T-cell (primary cell): ENCODE data around the gene RABGAP1L. TPM values are rescaled to one million over a fixed set of nuclear protein-coding genes. Genes with fewer than 3 reads are reported as not detected.

Source experiments
- ATAC-seq, 4 experiments: fragments of 200-7000 bp in 3 of 4; fragments of 150-1000 bp in 1 of 4; cut with Tn5 transposase; replicated peaks in 1 of 4; 1 replicate in 3 of 4; 2 replicates in 1 of 4; pipeline ENCODE4 v1.10.0; 2021; ENCODE audit warnings: moderate library complexity in 3 of 4, mild to moderate bottlenecking in 2 of 4, moderate number of reproducible peaks in 1 of 4
- CTCF ChIA-PET, 2 donors: fragments of 300-600 bp; sonication (Branson Sonifier 250); formaldehyde crosslinking; loops; one replicate each; lab custom pipeline; 2022; ENCODE audit warnings: antibody characterized with exemption in 2 of 2; lab: Charles Lee
- POLR2A ChIA-PET, 2 donors: fragments of 300-600 bp; sonication (Branson Sonifier 250); formaldehyde crosslinking; loops; one replicate each; lab custom pipeline; 2022; ENCODE audit warnings: antibody characterized with exemption in 2 of 2; lab: Charles Lee
- DNase-seq, 35 experiments: peaks; one replicate each; pipeline versions ENCODE4 v3.0.0 to v3.0.0-alpha.2; 2013 to 2023
- H3K27ac ChIP-seq: one replicate; pipeline ENCODE4 v1.5.1; 2013; ENCODE audit warnings: low read length
- H3K27me3 ChIP-seq, 2 experiments: replicated peaks in 1 of 2; 1 replicate in 1 of 2; 2 replicates in 1 of 2; pipeline versions ENCODE4 v1.6.1 to v1.7.0; 2013; ENCODE audit warnings: low read length in 1 of 2, mixed read lengths in 1 of 2; ENCODE audit not compliant: control insufficient read depth in 2 of 2, insufficient read depth in 2 of 2; ENCODE audit errors: extremely low read depth in 1 of 2
- H3K36me3 ChIP-seq, 2 donors: 1 replicate in 1 of 2; 2 replicates in 1 of 2; pipeline versions ENCODE4 v1.6.1 to v1.7.0; 2013; ENCODE audit warnings: low read length in 1 of 2; ENCODE audit not compliant: control insufficient read depth in 2 of 2, insufficient read depth in 1 of 2; ENCODE audit errors: extremely low read depth in 1 of 2
- H3K4me1 ChIP-seq, 2 experiments: 1 replicate in 1 of 2; 2 replicates in 1 of 2; pipeline versions ENCODE4 v1.6.1 to v1.7.0; 2013; ENCODE audit warnings: low read length in 2 of 2, mixed read lengths in 1 of 2; ENCODE audit not compliant: insufficient read depth in 2 of 2, control insufficient read depth in 1 of 2; ENCODE audit errors: extremely low read depth in 1 of 2
- H3K4me3 ChIP-seq, 2 donors: 1 replicate in 1 of 2; 2 replicates in 1 of 2; pipeline versions ENCODE4 v1.5.1 to v1.7.0; 2013; ENCODE audit warnings: mild to moderate bottlenecking in 2 of 2, low read length in 1 of 2, moderate library complexity in 1 of 2; ENCODE audit not compliant: control insufficient read depth in 1 of 2; ENCODE audit errors: extremely low read depth in 1 of 2
- H3K9me3 ChIP-seq: 2 replicates; pipeline ENCODE4 v1.7.0; 2013
- H3K27ac Mint-ChIP-seq, 2 donors: one replicate each; pipeline ENCODE4 v1.8.0; 2020 to 2021; ENCODE audit warnings: mild to moderate bottlenecking in 2 of 2, mixed read lengths in 2 of 2
- H3K27me3 Mint-ChIP-seq, 2 donors: one replicate each; pipeline ENCODE4 v1.8.0; 2021 to 2022; ENCODE audit warnings: mixed read lengths in 2 of 2
- H3K36me3 Mint-ChIP-seq: one replicate; pipeline ENCODE4 v1.8.0; 2021; ENCODE audit warnings: mixed read lengths
- H3K4me1 Mint-ChIP-seq, 3 donors: one replicate each; pipeline ENCODE4 v1.8.0; 2020 to 2022; ENCODE audit warnings: mixed read lengths in 3 of 3, mild to moderate bottlenecking in 1 of 3
- H3K4me3 Mint-ChIP-seq, 3 donors: one replicate each; pipeline ENCODE4 v1.8.0; 2020 to 2022; ENCODE audit warnings: mild to moderate bottlenecking in 3 of 3, mixed read lengths in 3 of 3, moderate library complexity in 3 of 3
- H3K9me3 Mint-ChIP-seq, 3 donors: one replicate each; pipeline ENCODE4 v1.8.0; 2020 to 2022; ENCODE audit warnings: mixed read lengths in 3 of 3
- WGBS: methylation state at CpG from one replicate; pipeline ENCODE4 v1.1.5; 2013; ENCODE audit warnings: missing lambda C conversion rate; ENCODE audit not compliant: insufficient coverage; 5-methylcytosine and 5-hydroxymethylcytosine counted together
- total RNA-seq, 35 experiments: library from RNA in 6 of 35; stranded (reverse) in 6 of 35; fragments of 120-200 nt in 1 of 35; gene quantifications; one replicate each; pipeline versions ENCODE4 v1.2.1 to v1.2.4 and lab custom pipeline; 2013 to 2026

The RABGAP1L gene
- total RNA-seq, 5 donors from 2014 or later (not counting 1 experiment from before 2014, with no cell fraction given) = 75.0 to 108 (median 82.3) TPM

DNA sequence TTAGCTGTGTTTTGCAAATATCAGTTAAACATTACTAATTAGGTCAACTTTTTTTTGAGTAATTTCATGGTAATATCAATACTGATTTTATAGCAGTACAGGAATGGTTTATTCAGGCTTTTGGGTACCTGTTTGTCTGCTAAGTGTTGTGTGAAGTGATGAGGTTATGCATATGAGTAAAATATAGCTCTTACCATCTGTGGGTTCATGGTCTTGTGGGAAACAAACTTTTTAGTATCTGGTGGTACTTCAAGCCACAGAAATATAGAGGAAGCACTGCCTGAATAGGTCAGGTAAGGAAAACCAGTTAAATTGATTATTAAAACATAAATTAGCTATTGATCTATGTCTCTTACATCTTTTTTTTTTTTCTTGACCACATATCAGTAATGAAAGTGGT lies 113.9 kb downstream of the RABGAP1L start:
- CTCF ChIA-PET = interaction anchor here (0.6 to 1.1 kb wide), 3 partner anchors 11 to 453 kb away, joined by 3 to 4 read pairs (median 3); no protein-coding TSS in a partner anchor
- H3K27ac ChIP-seq = no peak overlapping the region
- H3K36me3 ChIP-seq = peaks cover 0 to 7% of the 10 kb centered on the region in 2 donors
- Mint-ChIP-seq H3K27ac (no peak overlapping the region), H3K4me1 (no peaks in the 10 kb centered on the region), H3K4me3 (no peak overlapping the region), H3K27me3 (no peaks in the 10 kb centered on the region), H3K9me3 (no peaks in the 10 kb centered on the region), H3K36me3 (peaks cover 6% of the 10 kb centered on the region)
- POLR2A ChIA-PET = interaction anchor here (0.7 kb wide), 2 partner anchors 309 to 540 kb away, joined by 4 to 7 read pairs; no protein-coding TSS in a partner anchor
- H3K4me3 ChIP-seq = no peak overlapping the region
- DNase-seq (no peak), ATAC-seq (no peak)
- H3K4me1 ChIP-seq = no peaks in the 10 kb centered on the region
- no peaks in the 10 kb centered on the region for H3K27me3 ChIP-seq
- H3K9me3 ChIP-seq = no peaks in the 10 kb centered on the region

DNA sequence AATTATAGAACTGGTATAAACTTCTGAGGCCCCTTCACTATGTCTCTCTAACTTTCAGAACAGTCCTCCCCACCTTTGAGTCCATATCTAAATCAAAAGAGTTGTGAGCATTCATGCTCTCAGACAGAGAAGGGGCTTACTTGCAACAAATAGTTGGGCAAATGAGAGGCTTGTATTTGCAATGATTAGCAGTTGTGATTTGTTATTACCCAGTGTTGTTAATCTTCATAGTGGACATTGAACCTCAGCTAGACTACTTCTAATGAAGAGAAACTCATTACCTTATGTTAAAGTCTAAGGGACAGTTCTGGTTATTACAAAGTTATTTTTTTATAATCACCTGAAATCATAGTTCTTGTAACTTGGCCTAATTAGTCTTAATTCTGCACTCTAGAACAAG lies 114.5 kb downstream of the RABGAP1L start:
- no peak for DNase-seq
- Histone ChIP-seq H3K4me3 (no peak overlapping the region), H3K36me3 (peaks cover 0 to 5% of the 10 kb centered on the region in 2 donors), H3K9me3 (no peaks in the 10 kb centered on the region), H3K4me1 (no peaks in the 10 kb centered on the region), H3K27me3 (no peaks in the 10 kb centered on the region), H3K27ac (no peak overlapping the region)
- Mint-ChIP-seq H3K4me1 (no peaks in the 10 kb centered on the region), H3K36me3 (peaks cover 12% of the 10 kb centered on the region), H3K4me3 (no peak overlapping the region), H3K27me3 (no peaks in the 10 kb centered on the region), H3K27ac (no peak overlapping the region), H3K9me3 (no peaks in the 10 kb centered on the region)
- CTCF ChIA-PET = interaction anchor here in 1 of 2 donors (1.1 kb wide), 1 partner anchor 11 kb away, joined by 3 read pairs; no protein-coding TSS in a partner anchor
- ATAC-seq = no peak
- POLR2A ChIA-PET = no interaction called here

DNA sequence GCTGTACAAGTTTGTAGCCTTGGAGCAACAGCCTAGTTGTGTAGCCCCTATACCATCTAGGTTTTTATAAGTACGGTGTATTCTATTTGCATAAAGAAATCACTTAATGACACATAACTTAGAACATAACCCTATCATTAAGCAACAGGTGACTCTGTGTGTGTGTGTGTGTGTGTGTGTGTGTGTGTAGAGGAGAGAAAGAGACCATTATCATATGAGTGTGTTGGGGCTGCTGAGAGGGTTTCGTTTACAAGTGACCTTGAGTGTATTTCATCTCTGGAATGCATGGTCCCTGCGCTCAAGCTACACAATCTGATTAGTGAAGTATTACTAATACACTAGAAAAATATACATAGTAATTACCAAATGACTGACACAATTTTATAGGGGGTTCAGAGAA lies 115.1 kb downstream of the RABGAP1L start:
- H3K4me1 ChIP-seq = no peaks in the 10 kb centered on the region
- no peak overlapping the region for H3K4me3 Mint-ChIP-seq
- H3K27ac Mint-ChIP-seq = no peak overlapping the region
- no CpG with 5 or more reads among the region's 3 CpGs for WGBS
- no peaks in the 10 kb centered on the region for H3K27me3 Mint-ChIP-seq
- no peaks in the 10 kb centered on the region for H3K9me3 Mint-ChIP-seq
- no peak overlapping the region for H3K27ac ChIP-seq
- no peaks in the 10 kb centered on the region for H3K9me3 ChIP-seq
- ATAC-seq = no peak
- peaks cover 12% of the 10 kb centered on the region for H3K36me3 Mint-ChIP-seq
- DNase-seq = no peak
- no peak overlapping the region for H3K4me3 ChIP-seq
- no peaks in the 10 kb centered on the region for H3K4me1 Mint-ChIP-seq
- peaks cover 0 to 3% of the 10 kb centered on the region in 2 donors for H3K36me3 ChIP-seq
- CTCF ChIA-PET = no interaction called here
- POLR2A ChIA-PET = no interaction called here
- H3K27me3 ChIP-seq = no peaks in the 10 kb centered on the region

DNA sequence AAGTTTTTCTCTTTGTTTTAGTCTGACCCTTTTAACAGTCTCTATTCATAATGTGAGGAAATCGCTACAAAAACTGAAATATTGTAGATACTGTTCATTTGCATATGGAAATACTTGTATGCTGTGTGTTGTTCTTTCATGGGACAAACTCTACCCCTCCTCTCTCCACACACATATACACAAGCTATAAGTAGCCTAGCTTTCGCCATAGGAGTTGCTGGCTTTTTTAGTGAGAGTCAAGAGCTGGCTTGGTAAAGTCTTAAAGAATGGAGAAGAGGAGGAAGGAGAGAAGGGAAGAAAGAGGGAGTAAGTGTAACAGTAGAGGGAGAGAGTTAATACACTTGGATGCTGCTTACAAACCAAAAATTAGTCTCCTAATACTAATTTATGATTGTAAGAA lies 115.6 kb downstream of the RABGAP1L start:
- CTCF ChIA-PET = interaction anchor here in 1 of 2 donors (0.6 to 0.7 kb wide), 2 partner anchors 57 to 1365 kb away, joined by 3 read pairs; no protein-coding TSS in a partner anchor
- H3K4me3 ChIP-seq = no peak overlapping the region
- H3K9me3 Mint-ChIP-seq = no peaks in the 10 kb centered on the region
- H3K36me3 ChIP-seq = peaks cover 0 to 4% of the 10 kb centered on the region in 2 donors
- POLR2A ChIA-PET = no interaction called here
- no peaks in the 10 kb centered on the region for H3K27me3 ChIP-seq
- no peaks in the 10 kb centered on the region for H3K9me3 ChIP-seq
- no peaks in the 10 kb centered on the region for H3K4me1 Mint-ChIP-seq
- no peak overlapping the region for H3K27ac ChIP-seq
- H3K4me3 Mint-ChIP-seq = no peak overlapping the region
- DNase-seq = no peak
- no peaks in the 10 kb centered on the region for H3K4me1 ChIP-seq
- H3K36me3 Mint-ChIP-seq = peaks cover 16% of the 10 kb centered on the region
- ATAC-seq = no peak
- no CpG with 5 or more reads among the region's 2 CpGs for WGBS
- H3K27ac Mint-ChIP-seq = no peak overlapping the region
- H3K27me3 Mint-ChIP-seq = no peaks in the 10 kb centered on the region

DNA sequence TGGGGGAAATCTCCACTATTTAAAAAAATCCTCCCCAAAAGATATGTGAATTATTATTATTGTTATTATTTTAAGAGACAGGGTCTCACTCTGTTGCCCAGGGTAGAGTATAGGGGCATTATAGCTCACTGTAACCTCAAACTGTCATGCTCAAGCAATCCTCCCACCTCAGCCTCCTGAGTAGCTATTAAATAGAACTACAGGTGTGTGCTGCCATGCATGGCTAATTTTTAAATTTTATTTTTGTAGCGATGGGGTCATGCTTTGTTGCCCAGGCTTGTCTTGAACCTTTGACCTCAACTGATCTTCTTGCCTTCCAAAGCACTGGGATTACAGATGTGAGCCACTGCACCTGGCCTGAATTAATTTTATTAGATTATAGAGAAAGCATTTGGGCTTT lies 116.8 kb downstream of the RABGAP1L start:
- Mint-ChIP-seq H3K36me3 (peaks cover 27% of the 10 kb centered on the region), H3K27ac (no peak overlapping the region), H3K4me1 (no peaks in the 10 kb centered on the region), H3K27me3 (no peaks in the 10 kb centered on the region), H3K9me3 (peaks cover 0 to 3% (median 2%) of the 10 kb centered on the region in 3 donors), H3K4me3 (no peak overlapping the region)
- WGBS = 100% methylated on average over 1 of the region's 1 CpG
- no peak for DNase-seq
- ChIA-PET POLR2A (no interaction called here), CTCF (interaction anchor here in 1 of 2 donors (0.7 kb wide), 1 partner anchor 837 kb away, joined by 3 read pairs; no protein-coding TSS in a partner anchor)
- Histone ChIP-seq H3K27ac (no peak overlapping the region), H3K36me3 (peaks cover 0 to 13% of the 10 kb centered on the region in 2 donors), H3K4me3 (no peak overlapping the region), H3K9me3 (no peaks in the 10 kb centered on the region), H3K4me1 (no peaks in the 10 kb centered on the region), H3K27me3 (no peaks in the 10 kb centered on the region)
- ATAC-seq = no peak

DNA sequence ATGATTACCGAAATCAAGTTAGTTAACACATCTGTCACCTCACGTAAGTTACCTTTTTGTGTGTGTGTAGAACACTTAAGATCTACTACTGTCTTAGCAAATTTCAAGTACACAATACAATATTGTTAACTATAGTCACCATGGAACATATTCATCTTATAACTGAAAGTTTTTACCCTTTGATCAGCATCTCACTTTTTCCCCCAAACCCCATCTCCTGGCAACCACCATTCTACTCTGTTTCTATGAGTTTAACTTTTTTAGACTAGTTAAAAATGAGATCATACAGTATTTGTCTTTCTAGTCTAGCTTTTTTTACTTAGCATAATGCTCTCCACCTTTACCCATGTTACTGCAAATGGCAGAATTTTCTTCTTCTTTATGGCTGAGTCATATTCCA lies 124.7 kb downstream of the RABGAP1L start:
- Mint-ChIP-seq H3K4me1 (peaks cover 0 to 11% (median 8%) of the 10 kb centered on the region in 3 donors), H3K4me3 (no peak overlapping the region), H3K9me3 (peaks cover 4 to 21% (median 20%) of the 10 kb centered on the region in 3 donors), H3K27ac (no peak overlapping the region), H3K27me3 (no peaks in the 10 kb centered on the region), H3K36me3 (peaks cover 85% of the 10 kb centered on the region)
- H3K9me3 ChIP-seq = peaks cover 5% of the 10 kb centered on the region
- H3K36me3 ChIP-seq = peaks cover 2 to 32% of the 10 kb centered on the region in 2 donors
- no peaks in the 10 kb centered on the region for H3K4me1 ChIP-seq
- no peaks in the 10 kb centered on the region for H3K27me3 ChIP-seq
- CTCF ChIA-PET = no interaction called here
- no peak for DNase-seq
- WGBS = no CpG with 5 or more reads among the region's 2 CpGs
- H3K4me3 ChIP-seq = no peak overlapping the region
- POLR2A ChIA-PET = interaction anchor here in 1 of 2 donors (0.6 kb wide), 1 partner anchor 475 kb away, joined by 9 read pairs; no protein-coding TSS in a partner anchor
- H3K27ac ChIP-seq = no peak overlapping the region
- ATAC-seq = no peak
